Neutrophil (primary cell): ENCODE measurements around the gene CREB3L4.
A peak's percentile ranks its signal among the peaks of the same experiment; 100 is the strongest.
"Not testable (repeated sequence)": the region's sequence is repeated elsewhere in the genome, so short reads cannot be mapped to it uniquely, and the experiment has no call there.

Experiments
- H3K27ac ChIP-seq: fragments of 200-600 bp; sonication (generic); 2 replicates; pipeline ENCODE4 v1.5.1; 2016; ENCODE audit warnings: mild to moderate bottlenecking, moderate library complexity
- H3K27me3 ChIP-seq: fragments of 200-600 bp; sonication (generic); 2 replicates; pipeline ENCODE4 v1.6.0; 2016; ENCODE audit warnings: mild to moderate bottlenecking
- H3K36me3 ChIP-seq: fragments of 200-600 bp; sonication (generic); 2 replicates; pipeline ENCODE4 v1.5.1; 2017
- H3K4me1 ChIP-seq, 2 experiments: fragments of 200-600 bp in 1 of 2; sonication (generic) in 1 of 2; 1 replicate in 1 of 2; 2 replicates in 1 of 2; pipeline versions ENCODE4 v1.5.1 to v1.6.1; 2013 to 2016; ENCODE audit warnings: low read depth in 1 of 2, low read length in 1 of 2, mild to moderate bottlenecking in 1 of 2, moderate library complexity in 1 of 2; ENCODE audit not compliant: control insufficient read depth in 1 of 2, insufficient read depth in 1 of 2
- H3K4me3 ChIP-seq, 2 experiments: fragments of 200-600 bp in 1 of 2; sonication (generic) in 1 of 2; 1 replicate in 1 of 2; 2 replicates in 1 of 2; pipeline ENCODE4 v1.5.1; 2013 to 2016; ENCODE audit warnings: low read depth in 1 of 2, low read length in 1 of 2, mild to moderate bottlenecking in 1 of 2, moderate library complexity in 1 of 2
- H3K9me3 ChIP-seq: fragments of 200-600 bp; sonication (generic); 2 replicates; pipeline ENCODE4 v1.5.1; 2016
- TF ChIP-seq, protein P1 (sequence below): fragments of 200-600 bp; sonication (generic); IDR thresholded peaks from 2 replicates; pipeline ENCODE4 v1.5.1; 2016; ENCODE audit warnings: antibody characterized with exemption

The CREB3L4 gene

GRCh38 chr1:153978274-153978909 lies 10.7 kb downstream of the CREB3L4 start:
- TF ChIP-seq, protein P1, sequence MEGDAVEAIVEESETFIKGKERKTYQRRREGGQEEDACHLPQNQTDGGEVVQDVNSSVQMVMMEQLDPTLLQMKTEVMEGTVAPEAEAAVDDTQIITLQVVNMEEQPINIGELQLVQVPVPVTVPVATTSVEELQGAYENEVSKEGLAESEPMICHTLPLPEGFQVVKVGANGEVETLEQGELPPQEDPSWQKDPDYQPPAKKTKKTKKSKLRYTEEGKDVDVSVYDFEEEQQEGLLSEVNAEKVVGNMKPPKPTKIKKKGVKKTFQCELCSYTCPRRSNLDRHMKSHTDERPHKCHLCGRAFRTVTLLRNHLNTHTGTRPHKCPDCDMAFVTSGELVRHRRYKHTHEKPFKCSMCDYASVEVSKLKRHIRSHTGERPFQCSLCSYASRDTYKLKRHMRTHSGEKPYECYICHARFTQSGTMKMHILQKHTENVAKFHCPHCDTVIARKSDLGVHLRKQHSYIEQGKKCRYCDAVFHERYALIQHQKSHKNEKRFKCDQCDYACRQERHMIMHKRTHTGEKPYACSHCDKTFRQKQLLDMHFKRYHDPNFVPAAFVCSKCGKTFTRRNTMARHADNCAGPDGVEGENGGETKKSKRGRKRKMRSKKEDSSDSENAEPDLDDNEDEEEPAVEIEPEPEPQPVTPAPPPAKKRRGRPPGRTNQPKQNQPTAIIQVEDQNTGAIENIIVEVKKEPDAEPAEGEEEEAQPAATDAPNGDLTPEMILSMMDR = no peak
- Histone ChIP-seq H3K4me3 (peak overlapping the region; percentile 85 to 90), H3K27ac (peak overlapping the region; percentile 75), H3K4me1 (peaks cover 20 to 21% of the 10 kb centered on the region in 2 experiments), H3K9me3 (no peaks in the 10 kb centered on the region), H3K36me3 (peaks cover 28% of the 10 kb centered on the region), H3K27me3 (no peaks in the 10 kb centered on the region)

DNA sequence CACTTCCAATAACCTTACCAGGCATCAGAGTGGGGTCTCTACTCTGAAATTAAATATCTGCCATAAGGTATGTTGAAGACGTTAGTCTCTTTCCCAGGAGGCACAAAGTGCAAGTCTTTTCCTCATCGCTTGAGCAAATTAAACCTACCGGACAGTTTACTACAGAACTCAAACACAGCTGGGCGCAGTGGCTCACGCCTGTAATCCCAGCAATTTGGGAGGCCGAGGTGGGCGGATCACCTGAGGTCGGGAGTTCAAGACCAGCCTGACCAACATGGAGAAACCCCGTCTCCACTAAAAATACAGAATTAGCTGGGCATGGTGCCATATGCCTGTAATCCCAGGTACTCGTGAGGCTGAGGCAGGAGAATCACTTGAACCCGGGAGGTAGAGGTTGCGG lies 11.4 kb downstream of the CREB3L4 start:
- H3K27ac ChIP-seq, H3K9me3 ChIP-seq, H3K4me3 ChIP-seq, H3K27me3 ChIP-seq: not testable (repeated sequence)
- Histone ChIP-seq H3K4me1 (peaks cover 20 to 25% of the 10 kb centered on the region in 2 experiments), H3K36me3 (peaks cover 21% of the 10 kb centered on the region)

GRCh38 chr1:153981735-153982134 lies 14.0 kb downstream of the CREB3L4 start:
- H3K4me3 ChIP-seq = not testable (repeated sequence)

GRCh38 chr1:153984123-153984894 lies 16.6 kb downstream of the CREB3L4 start:
- Histone ChIP-seq H3K4me1 (peaks cover 27 to 34% of the 10 kb centered on the region in 2 experiments), H3K4me3 (no peak overlapping the region), H3K36me3 (no peaks in the 10 kb centered on the region), H3K27me3 (no peaks in the 10 kb centered on the region), H3K27ac (peak overlapping the region; percentile 68), H3K9me3 (no peaks in the 10 kb centered on the region)
- TF ChIP-seq, protein P1 = no peak

More at GRCh38 chr1:153981735-153982134, 14.0 kb downstream of the CREB3L4 start:
- H3K36me3 ChIP-seq, H3K9me3 ChIP-seq, H3K27me3 ChIP-seq: not testable (repeated sequence)
- peak overlapping the region; percentile 25 for H3K27ac ChIP-seq
- H3K4me1 ChIP-seq = peaks cover 32 to 41% of the 10 kb centered on the region in 2 experiments

GRCh38 chr1:153985341-153985912 lies 17.7 kb downstream of the CREB3L4 start:
- TF ChIP-seq, protein P1 = no peak
- Histone ChIP-seq H3K27ac (peak overlapping the region; percentile 68), H3K27me3 (no peaks in the 10 kb centered on the region), H3K9me3 (no peaks in the 10 kb centered on the region), H3K4me3 (peak overlapping the region; percentile 43 to 58), H3K4me1 (peaks cover 33 to 39% of the 10 kb centered on the region in 2 experiments), H3K36me3 (no peaks in the 10 kb centered on the region)

GRCh38 chr1:153985941-153986761 lies 18.4 kb downstream of the CREB3L4 start, which contains the start of gene RAB13:
Gene RAB13, minus strand, starts transcription at chr1:153986339. Its CDS starts 103 bp downstream, at chr1:153986236.
- TF ChIP-seq, protein P1 = no peak
- no peaks in the 10 kb centered on the region for H3K27me3 ChIP-seq
- H3K9me3 ChIP-seq = no peaks in the 10 kb centered on the region
- H3K4me3 ChIP-seq = peak within 1 kb of the TSS; percentile 43 to 58
- H3K4me1 ChIP-seq = peaks cover 38 to 42% of the 10 kb centered on the region in 2 experiments
- peak within 1 kb of the TSS; percentile 68 for H3K27ac ChIP-seq
- H3K36me3 ChIP-seq = no peaks in the 10 kb centered on the region
